Measurements from ENCODE around the gene MFSD11. TPM values are rescaled to one million over a fixed set of nuclear protein-coding genes. Genes with fewer than 3 reads are reported as not detected.
A peak's percentile ranks its signal among the peaks of the same experiment; 100 is the strongest.
"Not testable (repeated sequence)": the region's sequence is repeated elsewhere in the genome, so short reads cannot be mapped to it uniquely, and the experiment has no call there.

The MFSD11 gene
- total RNA-seq, 6 experiments from 2014 or later = 16.1 to 23.4 (median 20.7) TPM

- Mint-ChIP-seq H3K9me3 (no peaks in the 10 kb centered on the region), H3K27ac (peak overlapping the region; percentile 98), H3K36me3 (ENCODE audit: low read depth) (peaks cover 33% of the 10 kb centered on the region), H3K27me3 (ENCODE audit: insufficient read depth) (peaks cover 15% of the 10 kb centered on the region), H3K4me1 (ENCODE audit: low read depth) (peaks cover 54% of the 10 kb centered on the region), H3K4me3 (peak overlapping the region; percentile 99)
- peak; percentile 65 for DNase-seq
- TF ChIP-seq CTCF (IDR thresholded peaks at IDR 0.05) = peak; percentile 34; the same call in 1 of the 2 replicates
Observed at GRCh38 chr17:76736349-76737081, 1.4 kb upstream of the MFSD11 start.

GRCh38 chr17:76737082-76737675 is 740 bp upstream of the MFSD11 start, which contains the start of gene SRSF2:
SRSF2 (minus strand) TSS chr17:76737331; CDS start chr17:76737160, 171 bp downstream.
- H3K9me3 Mint-ChIP-seq = no peaks in the 10 kb centered on the region
- peaks cover 38% of the 10 kb centered on the region for H3K36me3 Mint-ChIP-seq (ENCODE audit: low read depth)
- peaks cover 54% of the 10 kb centered on the region for H3K4me1 Mint-ChIP-seq (ENCODE audit: low read depth)
- no peak for TF ChIP-seq CTCF (IDR thresholded peaks at IDR 0.05)
- peak within 1 kb of the TSS; percentile 98 for H3K27ac Mint-ChIP-seq
- peak; percentile 98 for DNase-seq
- H3K27me3 Mint-ChIP-seq (ENCODE audit: insufficient read depth) = peaks cover 15% of the 10 kb centered on the region
- H3K4me3 Mint-ChIP-seq = peak within 1 kb of the TSS; percentile 99

GRCh38 chr17:76738468-76738850 is 540 bp downstream of the MFSD11 start:
- Mint-ChIP-seq H3K36me3 (ENCODE audit: low read depth) (peaks cover 35% of the 10 kb centered on the region), H3K4me1 (ENCODE audit: low read depth) (peaks cover 43% of the 10 kb centered on the region), H3K27me3 (ENCODE audit: insufficient read depth) (peaks cover 15% of the 10 kb centered on the region), H3K4me3 (peak overlapping the region; percentile 96), H3K9me3 (no peaks in the 10 kb centered on the region), H3K27ac (peak overlapping the region; percentile 98)
- no peak for DNase-seq
- TF ChIP-seq CTCF (IDR thresholded peaks at IDR 0.05) = no peak

- Mint-ChIP-seq H3K4me3 (peak overlapping the region; percentile 96), H3K4me1 (ENCODE audit: low read depth) (peaks cover 31% of the 10 kb centered on the region), H3K27me3 (ENCODE audit: insufficient read depth) (peaks cover 13% of the 10 kb centered on the region), H3K36me3 (ENCODE audit: low read depth) (peaks cover 31% of the 10 kb centered on the region)
- H3K27ac Mint-ChIP-seq, DNase-seq, H3K9me3 Mint-ChIP-seq: not testable (repeated sequence)
Observed at GRCh38 chr17:76739568-76740115, 1.7 kb downstream of the MFSD11 start.

- peaks cover 4% of the 10 kb centered on the region; the same call in 1 of the 2 replicates for H3K9me3 Mint-ChIP-seq
- no peak for DNase-seq
- H3K27me3 Mint-ChIP-seq (ENCODE audit: insufficient read depth) = peaks cover 11% of the 10 kb centered on the region
- no peak overlapping the region for H3K4me3 Mint-ChIP-seq
- TF ChIP-seq CTCF (IDR thresholded peaks at IDR 0.05) = no peak
- peaks cover 31% of the 10 kb centered on the region for H3K36me3 Mint-ChIP-seq (ENCODE audit: low read depth)
- no peak overlapping the region for H3K27ac Mint-ChIP-seq
- peaks cover 23% of the 10 kb centered on the region for H3K4me1 Mint-ChIP-seq (ENCODE audit: low read depth)
Observed at GRCh38 chr17:76740329-76741118, 2.6 kb downstream of the MFSD11 start.

All from HFFc6 (cell line).